HCT116 (cell line): ENCODE data around the gene MGAM2. TPM values are rescaled to one million over a fixed set of nuclear protein-coding genes. Genes with fewer than 3 reads are reported as not detected.
A peak's percentile ranks its signal among the peaks of the same experiment; 100 is the strongest.

Experiments
- ATAC-seq: fragments of 200-7000 bp; cut with Tn5 transposase; 2 replicates; pipeline ENCODE4 v1.9.1; 2020; ENCODE audit warnings: mild to moderate bottlenecking, moderate library complexity
- BruUV-seq: library from RNA; stranded (reverse); fragments of 400-500 nt; replicated peaks from 2 replicates; lab custom pipeline; 2021; lab: Mats Ljungman, UMichigan
- CTCF ChIA-PET: fragments of 300-600 bp; sonication (Branson Sonifier 250); formaldehyde crosslinking; loops from one replicate; lab custom pipeline; 2021; ENCODE audit warnings: antibody characterized with exemption; lab: Charles Lee
- POLR2A ChIA-PET: fragments of 300-600, 350-600 bp; sonication (Branson Sonifier 250); formaldehyde crosslinking; loops from one replicate; lab custom pipeline; 2021; ENCODE audit warnings: antibody characterized with exemption; lab: Charles Lee
- RAD21 ChIA-PET, 2 experiments: fragments of 300-600 bp; sonication (Branson Sonifier 250); formaldehyde crosslinking; loops; one replicate each; lab custom pipeline; 2023; ENCODE audit warnings: low total read pairs in 2 of 2; ENCODE audit not compliant: uncharacterized antibody in 2 of 2, unreplicated experiment in 2 of 2, low non-redundant PET in 1 of 2; lab: Charles Lee
- DNase-seq: peaks from one replicate; pipeline ENCODE4 v3.0.0-alpha.2; 2010; ENCODE audit warnings: low read depth, low spot score
- H2AFZ ChIP-seq: fragments of 200-600 bp; shearing (Covaris generic), sonication (generic); 2 replicates; pipeline ENCODE4 v1.6.1; 2017; ENCODE audit warnings: low read depth, mixed run types, mixed read lengths, antibody characterized with exemption, low read length; ENCODE audit not compliant: poor library complexity, severe bottlenecking
- H3K27ac ChIP-seq: 2 replicates; pipeline ENCODE4 v1.5.1; 2012; ENCODE audit warnings: low read depth, low read length
- H3K27me3 ChIP-seq: fragments of 200-600 bp; sonication (generic); 2 replicates; pipeline ENCODE4 v1.6.1; 2016; ENCODE audit warnings: mixed run types, low read length, mixed read lengths; ENCODE audit not compliant: insufficient read depth
- H3K36me3 ChIP-seq, 2 experiments: fragments of 200-500 bp in 1 of 2; fragments of 200-600 bp in 1 of 2; sonication (Bioruptor generic) in 1 of 2; sonication (generic) in 1 of 2; 2 replicates each; pipeline versions ENCODE4 v1.5.1 to v1.6.1; 2014 to 2016; ENCODE audit warnings: low read length in 2 of 2, inconsistent platforms in 1 of 2, mixed read lengths in 1 of 2, mixed run types in 1 of 2; ENCODE audit not compliant: insufficient read depth in 2 of 2, control insufficient read depth in 1 of 2
- H3K4me1 ChIP-seq, 2 experiments: fragments of 200-600 bp in 1 of 2; sonication (generic) in 1 of 2; 2 replicates each; pipeline versions ENCODE4 v1.5.1 to v1.6.1; 2012 to 2017; ENCODE audit warnings: low read length in 2 of 2, inconsistent platforms in 1 of 2, mild to moderate bottlenecking in 1 of 2, mixed read lengths in 1 of 2, mixed run types in 1 of 2, moderate library complexity in 1 of 2; ENCODE audit not compliant: insufficient read depth in 2 of 2, control insufficient read depth in 1 of 2
- H3K4me2 ChIP-seq: fragments of 200-600 bp; sonication (generic); 2 replicates; pipeline ENCODE4 v1.6.1; 2017; ENCODE audit warnings: mixed run types, low read length, mixed read lengths
- H3K4me3 ChIP-seq, 2 experiments: fragments of 200-600 bp in 1 of 2; sonication (generic) in 1 of 2; replicated peaks in 1 of 2; 2 replicates each; pipeline ENCODE4 v1.5.1; 2011 to 2016; ENCODE audit warnings: low read length in 2 of 2, control low read depth in 1 of 2, low read depth in 1 of 2, mild to moderate bottlenecking in 1 of 2, mixed read lengths in 1 of 2, mixed run types in 1 of 2
- H3K79me2 ChIP-seq: fragments of 200-600 bp; sonication (generic); 2 replicates; pipeline ENCODE4 v1.6.1; 2017; ENCODE audit warnings: mild to moderate bottlenecking, mixed run types, low read length, moderate library complexity, mixed read lengths; ENCODE audit not compliant: insufficient read depth
- H3K9ac ChIP-seq: fragments of 200-600 bp; sonication (generic); 2 replicates; pipeline ENCODE4 v1.6.1; 2016; ENCODE audit warnings: low read length, mixed read lengths
- H3K9me2 ChIP-seq: fragments of 200-600 bp; sonication (generic), shearing (Covaris generic); 2 replicates; pipeline ENCODE4 v1.6.1; 2017; ENCODE audit warnings: mixed run types, mild to moderate bottlenecking, moderate library complexity; ENCODE audit not compliant: insufficient read depth
- H3K9me3 ChIP-seq, 2 experiments: fragments of 200-500 bp in 1 of 2; fragments of 200-600 bp in 1 of 2; sonication (Bioruptor generic) in 1 of 2; sonication (generic) in 1 of 2; 2 replicates each; pipeline ENCODE4 v1.6.1; 2014 to 2017; ENCODE audit warnings: low read length in 2 of 2, mixed read lengths in 2 of 2, inconsistent platforms in 1 of 2, low read depth in 1 of 2, mild to moderate bottlenecking in 1 of 2, mixed run types in 1 of 2, moderate library complexity in 1 of 2; ENCODE audit not compliant: control insufficient read depth in 1 of 2, insufficient read depth in 1 of 2
- H4K20me1 ChIP-seq: fragments of 200-600 bp; sonication (generic), shearing (Covaris generic); 2 replicates; pipeline ENCODE4 v1.6.1; 2017; ENCODE audit warnings: mixed run types, mild to moderate bottlenecking, moderate library complexity; ENCODE audit not compliant: insufficient read depth
- ATF3 ChIP-seq: IDR thresholded peaks from 2 replicates; pipeline ENCODE4 v1.6.1; 2012
- CBX3 ChIP-seq: IDR thresholded peaks from 2 replicates; pipeline ENCODE4 v1.6.1; 2012; ENCODE audit warnings: low read depth
- CTCF ChIP-seq, 3 experiments: fragments of 200-600 bp in 1 of 3; sonication (generic) in 1 of 3; IDR thresholded peaks in 2 of 3; conservative IDR thresholded peaks in 1 of 3; 2 replicates each; pipeline ENCODE4 v1.5.1; 2012 to 2017; ENCODE audit warnings: low read depth in 2 of 3, low read length in 2 of 3, antibody characterized with exemption in 1 of 3, borderline replicate concordance in 1 of 3, control low read depth in 1 of 3, mild to moderate bottlenecking in 1 of 3, mixed read lengths in 1 of 3, mixed run types in 1 of 3, moderate library complexity in 1 of 3; ENCODE audit not compliant: insufficient read depth in 1 of 3
- MAX ChIP-seq: IDR thresholded peaks from 2 replicates; pipeline ENCODE4 v1.6.1; 2012
- POLR2A ChIP-seq: IDR thresholded peaks from 2 replicates; pipeline ENCODE4 v1.7.0; 2011; ENCODE audit warnings: borderline replicate concordance; ENCODE audit not compliant: insufficient read depth, insufficient read length; ENCODE audit errors: extremely low read depth
- SP1 ChIP-seq: IDR thresholded peaks from 2 replicates; pipeline ENCODE4 v1.6.1; 2012; ENCODE audit warnings: low read depth
- YY1 ChIP-seq: IDR thresholded peaks from 2 replicates; pipeline ENCODE4 v1.6.1; 2011; ENCODE audit warnings: low read length, low read depth, moderate library complexity, mild to moderate bottlenecking; ENCODE audit not compliant: insufficient replicate concordance; ENCODE audit errors: extremely low read depth
- ZNF274 ChIP-seq: fragments of 200-500 bp; sonication (Bioruptor generic); IDR thresholded peaks from 2 replicates; pipeline ENCODE4 v1.6.1; 2014; ENCODE audit warnings: mild to moderate bottlenecking, low read depth, low read length, inconsistent platforms
- intact Hi-C: fragments of 100-400 bp; cut with micrococcal nuclease; formaldehyde crosslinking; loops from 2 replicates; pipeline ENCODE4 v1.10.0; 2022
- total RNA-seq: library from RNA; stranded (reverse); gene quantifications from one replicate; pipeline ENCODE4 v1.2.1, GENCODE V29; 2021; ENCODE audit not compliant: unreplicated experiment

MGAM2 gene
- total RNA-seq, 1 experiment from 2014 or later: 0.05 TPM

GRCh38 chr7:142110098-142110497 lies 1.4 kb upstream of the MGAM2 start (continued):
- no peak for TF ChIP-seq CTCF (IDR thresholded peaks at IDR 0.05 in 2 of 3, conservative IDR thresholded peaks at IDR 0.05 in 1 of 3; ENCODE audit: borderline replicate concordance in 1 of 3, insufficient read depth in 1 of 3, low read depth in 2 of 3, low read length in 2 of 3)
- TF ChIP-seq YY1: no peak
- no peak for TF ChIP-seq SP1
- no peak for TF ChIP-seq CBX3
- TF ChIP-seq POLR2A: no peak
- no peak for TF ChIP-seq ZNF274
- TF ChIP-seq ATF3: no peak

GRCh38 chr7:142110638-142111037 lies 880 bp upstream of the MGAM2 start:
- DNase-seq: no peak
- H3K79me2 ChIP-seq: no peaks in the 10 kb centered on the region
- H3K4me1 ChIP-seq: no peaks in the 10 kb centered on the region
- no TSS peak for BruUV-seq
- H3K36me3 ChIP-seq: no peaks in the 10 kb centered on the region
- no peak overlapping the region for H2AFZ ChIP-seq
- peak; percentile 67 for ATAC-seq
- RAD21 ChIA-PET: no interaction called here
- H3K4me3 ChIP-seq: no peak overlapping the region
- POLR2A ChIA-PET: no interaction called here
- H3K9me2 ChIP-seq: no peaks in the 10 kb centered on the region
- no peak overlapping the region for H3K9ac ChIP-seq
- no peak overlapping the region for H3K27ac ChIP-seq
- intact Hi-C loops: no loop called here
- CTCF ChIA-PET: no interaction called here
- H3K4me2 ChIP-seq: no peak overlapping the region
- TF ChIP-seq MAX: no peak
- TF ChIP-seq CTCF (IDR thresholded peaks at IDR 0.05 in 2 of 3, conservative IDR thresholded peaks at IDR 0.05 in 1 of 3; ENCODE audit: borderline replicate concordance in 1 of 3, insufficient read depth in 1 of 3, low read depth in 2 of 3, low read length in 2 of 3): peak in 1 of 3 experiments; percentile 23; a peak in 1 of 6 replicates
- peaks cover 4% of the 10 kb centered on the region; the same call in 1 of the 2 replicates for H3K27me3 ChIP-seq
- H3K9me3 ChIP-seq: no peaks in the 10 kb centered on the region
- H4K20me1 ChIP-seq: no peaks in the 10 kb centered on the region
